Left lobe of liver (tissue), 2 donors: ENCODE data around the gene ITSN1. TPM values are rescaled to one million over a fixed set of nuclear protein-coding genes. Genes with fewer than 3 reads are reported as not detected.

ENCODE experiments used
- ATAC-seq: fragments of 200-7000 bp; cut with Tn5 transposase; one replicate; pipeline ENCODE4 v1.9.1; 2020; ENCODE audit warnings: mild to moderate bottlenecking, moderate library complexity
- DNase-seq: peaks from one replicate; pipeline ENCODE4 v3.0.0-alpha.2; 2020; ENCODE audit warnings: low spot score
- total RNA-seq: library from RNA; stranded (reverse); gene quantifications from one replicate; pipeline ENCODE4 v1.2.1, GENCODE V29; 2021
- donor health status: DM: no; HTN: no; CAD: no; lungs with moderate emphysema.
- donor health status: DM: no; HTN: yes; CAD: no.

Gene ITSN1
- total RNA-seq, 1 donor from 2014 or later = 33.6 TPM

- no peak for DNase-seq
- ATAC-seq = no peak
These were observed 187.5 kb downstream of the ITSN1 start for GRCh38 chr21:33829844-33830243.

GRCh38 chr21:33831962-33832659 is 189.8 kb downstream of the ITSN1 start:
- no peak for DNase-seq
- ATAC-seq = no peak

GRCh38 chr21:33834801-33835500 is 192.7 kb downstream of the ITSN1 start:
- ATAC-seq (no peak), DNase-seq (no peak)

GRCh38 chr21:33835920-33836319 is 193.6 kb downstream of the ITSN1 start:
- ATAC-seq = peak; percentile 28

GRCh38 chr21:33836408-33836807 is 194.1 kb downstream of the ITSN1 start:
- ATAC-seq = peak; percentile 36
- DNase-seq = peak; percentile 51

More at GRCh38 chr21:33835920-33836319, 193.6 kb downstream of the ITSN1 start:
- DNase-seq = no peak

GRCh38 chr21:33839167-33839716 is 196.9 kb downstream of the ITSN1 start:
- ATAC-seq (no peak), DNase-seq (no peak)

GRCh38 chr21:33839806-33840205 is 197.5 kb downstream of the ITSN1 start:
- DNase-seq = no peak
- no peak for ATAC-seq

- ATAC-seq = no peak
- DNase-seq = no peak
These were observed 198.5 kb downstream of the ITSN1 start for GRCh38 chr21:33840771-33841170.

- ATAC-seq = no peak
These were observed 199.3 kb downstream of the ITSN1 start for GRCh38 chr21:33841561-33841960.

GRCh38 chr21:33843216-33843615 is 200.9 kb downstream of the ITSN1 start:
- no peak for DNase-seq
- no peak for ATAC-seq

More at GRCh38 chr21:33841561-33841960, 199.3 kb downstream of the ITSN1 start:
- no peak for DNase-seq

GRCh38 chr21:33844104-33844889 is 202.0 kb downstream of the ITSN1 start:
- no peak for ATAC-seq
- no peak for DNase-seq

GRCh38 chr21:33844890-33845205 is 202.5 kb downstream of the ITSN1 start:
- ATAC-seq (no peak), DNase-seq (no peak)

- no peak for ATAC-seq
- DNase-seq = no peak
These were observed 203.8 kb downstream of the ITSN1 start for GRCh38 chr21:33846141-33846540.

- DNase-seq = no peak
- no peak for ATAC-seq
These were observed 205.4 kb downstream of the ITSN1 start for GRCh38 chr21:33847588-33848248.

- ATAC-seq (no peak), DNase-seq (no peak)
These were observed 206.1 kb downstream of the ITSN1 start for GRCh38 chr21:33848249-33848953.

- no peak for ATAC-seq
- DNase-seq = no peak
These were observed 207.5 kb downstream of the ITSN1 start for GRCh38 chr21:33849834-33850233.

GRCh38 chr21:33850401-33850800 is 208.1 kb downstream of the ITSN1 start:
- DNase-seq (no peak), ATAC-seq (no peak)

GRCh38 chr21:33850985-33851384 is 208.7 kb downstream of the ITSN1 start:
- DNase-seq = no peak
- no peak for ATAC-seq

- no peak for ATAC-seq
- no peak for DNase-seq
These were observed 210.2 kb downstream of the ITSN1 start for GRCh38 chr21:33852485-33852884.

GRCh38 chr21:33854604-33855003 is 212.3 kb downstream of the ITSN1 start:
- ATAC-seq = no peak
- DNase-seq = no peak
